Vagina (tissue), 2 donors: ENCODE data around the gene CD300LG. TPM values are rescaled to one million over a fixed set of nuclear protein-coding genes. Genes with fewer than 3 reads are reported as not detected.
"Not testable (repeated sequence)": the region's sequence is repeated elsewhere in the genome, so short reads cannot be mapped to it uniquely, and the experiment has no call there.

Experiments used
- DNase-seq, 2 donors: peaks; one replicate each; pipeline ENCODE4 v3.0.0-alpha.2; 2017; ENCODE audit errors: extremely low spot score in 2 of 2
- H3K27ac ChIP-seq: fragments of 200-600 bp; sonication (generic); one replicate; pipeline ENCODE4 v1.5.1; 2019
- H3K27me3 ChIP-seq: fragments of 200-600 bp; sonication (generic); one replicate; pipeline ENCODE4 v1.5.1; 2019
- H3K36me3 ChIP-seq, 2 donors: fragments of 200-600 bp; sonication (generic); one replicate each; pipeline ENCODE4 v1.5.1; 2017 to 2019
- H3K4me1 ChIP-seq: fragments of 200-600 bp; sonication (generic); one replicate; pipeline ENCODE4 v1.5.1; 2019
- H3K4me3 ChIP-seq, 2 donors: fragments of 200-600 bp; sonication (generic); 1 replicate in 1 of 2; 2 replicates in 1 of 2; pipeline ENCODE4 v1.5.1; 2016 to 2019
- H3K9me3 ChIP-seq: fragments of 200-600 bp; sonication (generic); one replicate; pipeline ENCODE4 v1.5.1; 2019
- CTCF ChIP-seq, 3 experiments: fragments of 450-650 bp in 2 of 3; fragments of 200-600 bp in 1 of 3; sonication (generic) in 1 of 3; IDR thresholded peaks; one replicate each; pipeline ENCODE4 v1.5.1; 2017 to 2019; ENCODE audit warnings: antibody characterized with exemption in 3 of 3, mild to moderate bottlenecking in 2 of 3, moderate library complexity in 2 of 3
- POLR2A ChIP-seq, 2 donors: fragments of 450-650 bp; IDR thresholded peaks; one replicate each; pipeline ENCODE4 v1.6.1; 2017; ENCODE audit warnings: antibody characterized with exemption in 2 of 2, mild to moderate bottlenecking in 2 of 2, moderate library complexity in 2 of 2
- POLR2AphosphoS5 ChIP-seq, 2 donors: sonication (generic); formaldehyde crosslinking; IDR thresholded peaks; one replicate each; pipeline ENCODE4 v1.9.0; 2017; ENCODE audit warnings: antibody characterized with exemption in 2 of 2, mild to moderate bottlenecking in 2 of 2, low read depth in 1 of 2; ENCODE audit not compliant: insufficient read depth in 1 of 2
- intact Hi-C: fragments of 100-400 bp; cut with DNase I; formaldehyde crosslinking; loops from one replicate; pipeline ENCODE4 v1.15.1; 2023
- total RNA-seq: library from RNA; depleted of rRNA; stranded (reverse); fragments of >200 nt; gene quantifications from one replicate; pipeline ENCODE4 v1.2.3, GENCODE V29; 2016

CD300LG gene
- total RNA-seq, 1 donor from 2014 or later, result 5.6 TPM

GRCh38 chr17:43882761-43883415, 35.9 kb downstream of the CD300LG start:
- DNase-seq, result no peak
- H3K27me3 ChIP-seq, result no peaks in the 10 kb centered on the region
- no peak overlapping the region for H3K27ac ChIP-seq
- intact Hi-C loops, result no loop called here
- H3K4me3 ChIP-seq, result no peak overlapping the region
- no peaks in the 10 kb centered on the region for H3K4me1 ChIP-seq
- no peak for TF ChIP-seq CTCF (IDR thresholded peaks at IDR 0.05)
- no peak for TF ChIP-seq POLR2A (IDR thresholded peaks at IDR 0.05)
- TF ChIP-seq POLR2AphosphoS5 (IDR thresholded peaks at IDR 0.05; ENCODE audit: insufficient read depth in 1 of 2, low read depth in 1 of 2), result no peak
- H3K9me3 ChIP-seq, result no peaks in the 10 kb centered on the region
- peaks cover 0 to 4% of the 10 kb centered on the region in 2 donors for H3K36me3 ChIP-seq

- intact Hi-C loops, result no loop called here
- DNase-seq, result no peak
- H3K4me1 ChIP-seq, result no peaks in the 10 kb centered on the region
- H3K27ac ChIP-seq, result no peak overlapping the region
- H3K36me3 ChIP-seq, result no peaks in the 10 kb centered on the region
- H3K4me3 ChIP-seq, result no peak overlapping the region
- H3K27me3 ChIP-seq, result no peaks in the 10 kb centered on the region
- H3K9me3 ChIP-seq, result no peaks in the 10 kb centered on the region
- TF ChIP-seq POLR2AphosphoS5 (IDR thresholded peaks at IDR 0.05; ENCODE audit: insufficient read depth in 1 of 2, low read depth in 1 of 2), result no peak
- no peak for TF ChIP-seq POLR2A (IDR thresholded peaks at IDR 0.05)
- no peak for TF ChIP-seq CTCF (IDR thresholded peaks at IDR 0.05)
Observed at GRCh38 chr17:43888548-43888947, 41.6 kb downstream of the CD300LG start.

GRCh38 chr17:43890240-43890639, 43.3 kb downstream of the CD300LG start:
- no peaks in the 10 kb centered on the region for H3K4me1 ChIP-seq
- no peak overlapping the region for H3K4me3 ChIP-seq
- intact Hi-C loops, result no loop called here
- H3K27me3 ChIP-seq, result no peaks in the 10 kb centered on the region
- H3K27ac ChIP-seq, result no peak overlapping the region
- H3K36me3 ChIP-seq, result no peaks in the 10 kb centered on the region
- DNase-seq, result no peak
- no peaks in the 10 kb centered on the region for H3K9me3 ChIP-seq
- TF ChIP-seq POLR2AphosphoS5 (IDR thresholded peaks at IDR 0.05; ENCODE audit: insufficient read depth in 1 of 2, low read depth in 1 of 2) (no peak), CTCF (IDR thresholded peaks at IDR 0.05) (no peak), POLR2A (IDR thresholded peaks at IDR 0.05) (no peak)

- DNase-seq, result no peak
- Histone ChIP-seq H3K27me3 (no peaks in the 10 kb centered on the region), H3K4me3 (no peak overlapping the region), H3K4me1 (no peaks in the 10 kb centered on the region), H3K9me3 (no peaks in the 10 kb centered on the region), H3K36me3 (no peaks in the 10 kb centered on the region), H3K27ac (no peak overlapping the region)
- intact Hi-C loops, result no loop called here
- TF ChIP-seq POLR2A (IDR thresholded peaks at IDR 0.05) (no peak), POLR2AphosphoS5 (IDR thresholded peaks at IDR 0.05; ENCODE audit: insufficient read depth in 1 of 2, low read depth in 1 of 2) (no peak), CTCF (IDR thresholded peaks at IDR 0.05) (no peak)
Observed at GRCh38 chr17:43891851-43892646, 45.1 kb downstream of the CD300LG start.

GRCh38 chr17:43892647-43892952, 45.6 kb downstream of the CD300LG start:
- Histone ChIP-seq H3K27ac (no peak overlapping the region), H3K27me3 (no peaks in the 10 kb centered on the region), H3K4me3 (no peak overlapping the region), H3K36me3 (no peaks in the 10 kb centered on the region), H3K9me3 (no peaks in the 10 kb centered on the region), H3K4me1 (no peaks in the 10 kb centered on the region)
- TF ChIP-seq POLR2A (IDR thresholded peaks at IDR 0.05) (no peak), CTCF (IDR thresholded peaks at IDR 0.05) (no peak), POLR2AphosphoS5 (IDR thresholded peaks at IDR 0.05; ENCODE audit: insufficient read depth in 1 of 2, low read depth in 1 of 2) (no peak)
- intact Hi-C loops, result no loop called here
- no peak for DNase-seq

- intact Hi-C loops, DNase-seq, H3K27me3 ChIP-seq, H3K9me3 ChIP-seq, H3K36me3 ChIP-seq, H3K4me1 ChIP-seq, H3K27ac ChIP-seq, H3K4me3 ChIP-seq: not testable (repeated sequence)
Observed at GRCh38 chr17:43894494-43894893, 47.5 kb downstream of the CD300LG start.
